Neutrophil (primary cell): ENCODE measurements around the gene ZNF593OS.

Source experiments
- H3K27ac ChIP-seq: fragments of 200-600 bp; sonication (generic); 2 replicates; pipeline ENCODE4 v1.5.1; 2016; ENCODE audit warnings: mild to moderate bottlenecking, moderate library complexity
- H3K27me3 ChIP-seq: fragments of 200-600 bp; sonication (generic); 2 replicates; pipeline ENCODE4 v1.6.0; 2016; ENCODE audit warnings: mild to moderate bottlenecking
- H3K36me3 ChIP-seq: fragments of 200-600 bp; sonication (generic); 2 replicates; pipeline ENCODE4 v1.5.1; 2017
- H3K4me1 ChIP-seq, 2 experiments: fragments of 200-600 bp in 1 of 2; sonication (generic) in 1 of 2; 1 replicate in 1 of 2; 2 replicates in 1 of 2; pipeline versions ENCODE4 v1.5.1 to v1.6.1; 2013 to 2016; ENCODE audit warnings: low read depth in 1 of 2, low read length in 1 of 2, mild to moderate bottlenecking in 1 of 2, moderate library complexity in 1 of 2; ENCODE audit not compliant: control insufficient read depth in 1 of 2, insufficient read depth in 1 of 2
- H3K4me3 ChIP-seq, 2 experiments: fragments of 200-600 bp in 1 of 2; sonication (generic) in 1 of 2; 1 replicate in 1 of 2; 2 replicates in 1 of 2; pipeline ENCODE4 v1.5.1; 2013 to 2016; ENCODE audit warnings: low read depth in 1 of 2, low read length in 1 of 2, mild to moderate bottlenecking in 1 of 2, moderate library complexity in 1 of 2
- H3K9me3 ChIP-seq: fragments of 200-600 bp; sonication (generic); 2 replicates; pipeline ENCODE4 v1.5.1; 2016
- CTCF ChIP-seq: fragments of 200-600 bp; sonication (generic); IDR thresholded peaks from 2 replicates; pipeline ENCODE4 v1.5.1; 2016; ENCODE audit warnings: antibody characterized with exemption

The ZNF593OS gene

GRCh38 chr1:26119892-26120608, 51.6 kb downstream of the ZNF593OS start:
- Histone ChIP-seq H3K27me3 (no peaks in the 10 kb centered on the region), H3K36me3 (no peaks in the 10 kb centered on the region), H3K4me1 (peaks cover 57 to 58% of the 10 kb centered on the region in 2 experiments), H3K4me3 (no peak overlapping the region), H3K9me3 (no peaks in the 10 kb centered on the region), H3K27ac (peak overlapping the region; percentile 50)
- no peak for TF ChIP-seq CTCF
